ENCODE measurements around the gene FN3K. TPM values are rescaled to one million over a fixed set of nuclear protein-coding genes. Genes with fewer than 3 reads are reported as not detected.

Gene FN3K
- total RNA-seq, 1 donor from 2014 or later = 21.7 TPM

GRCh38 chr17:82716203-82717010 is 19.0 kb upstream of the FN3K start, which contains the start of gene FN3KRP:
TSS of gene FN3KRP (plus strand) at chr17:82716706. CDS start at chr17:82716756, 50 bp downstream.
- TF ChIP-seq, protein P1, sequence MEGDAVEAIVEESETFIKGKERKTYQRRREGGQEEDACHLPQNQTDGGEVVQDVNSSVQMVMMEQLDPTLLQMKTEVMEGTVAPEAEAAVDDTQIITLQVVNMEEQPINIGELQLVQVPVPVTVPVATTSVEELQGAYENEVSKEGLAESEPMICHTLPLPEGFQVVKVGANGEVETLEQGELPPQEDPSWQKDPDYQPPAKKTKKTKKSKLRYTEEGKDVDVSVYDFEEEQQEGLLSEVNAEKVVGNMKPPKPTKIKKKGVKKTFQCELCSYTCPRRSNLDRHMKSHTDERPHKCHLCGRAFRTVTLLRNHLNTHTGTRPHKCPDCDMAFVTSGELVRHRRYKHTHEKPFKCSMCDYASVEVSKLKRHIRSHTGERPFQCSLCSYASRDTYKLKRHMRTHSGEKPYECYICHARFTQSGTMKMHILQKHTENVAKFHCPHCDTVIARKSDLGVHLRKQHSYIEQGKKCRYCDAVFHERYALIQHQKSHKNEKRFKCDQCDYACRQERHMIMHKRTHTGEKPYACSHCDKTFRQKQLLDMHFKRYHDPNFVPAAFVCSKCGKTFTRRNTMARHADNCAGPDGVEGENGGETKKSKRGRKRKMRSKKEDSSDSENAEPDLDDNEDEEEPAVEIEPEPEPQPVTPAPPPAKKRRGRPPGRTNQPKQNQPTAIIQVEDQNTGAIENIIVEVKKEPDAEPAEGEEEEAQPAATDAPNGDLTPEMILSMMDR (conservative IDR thresholded peaks at IDR 0.05) = no peak
- peaks cover 16% of the 10 kb centered on the region for H3K4me1 Mint-ChIP-seq
- peak; percentile 77 for DNase-seq (ENCODE audit: low read depth, low spot score)
- peak within 1 kb of the TSS; percentile 98 for H3K27ac Mint-ChIP-seq (ENCODE audit: unreplicated experiment)
- H3K36me3 Mint-ChIP-seq (ENCODE audit: low read depth) = peaks cover 5% of the 10 kb centered on the region
- H3K27me3 Mint-ChIP-seq (ENCODE audit: low read depth) = peaks cover 2% of the 10 kb centered on the region
- no peaks in the 10 kb centered on the region for H3K9me3 Mint-ChIP-seq
- peak within 1 kb of the TSS; percentile 96 for H3K4me3 Mint-ChIP-seq

DNA sequence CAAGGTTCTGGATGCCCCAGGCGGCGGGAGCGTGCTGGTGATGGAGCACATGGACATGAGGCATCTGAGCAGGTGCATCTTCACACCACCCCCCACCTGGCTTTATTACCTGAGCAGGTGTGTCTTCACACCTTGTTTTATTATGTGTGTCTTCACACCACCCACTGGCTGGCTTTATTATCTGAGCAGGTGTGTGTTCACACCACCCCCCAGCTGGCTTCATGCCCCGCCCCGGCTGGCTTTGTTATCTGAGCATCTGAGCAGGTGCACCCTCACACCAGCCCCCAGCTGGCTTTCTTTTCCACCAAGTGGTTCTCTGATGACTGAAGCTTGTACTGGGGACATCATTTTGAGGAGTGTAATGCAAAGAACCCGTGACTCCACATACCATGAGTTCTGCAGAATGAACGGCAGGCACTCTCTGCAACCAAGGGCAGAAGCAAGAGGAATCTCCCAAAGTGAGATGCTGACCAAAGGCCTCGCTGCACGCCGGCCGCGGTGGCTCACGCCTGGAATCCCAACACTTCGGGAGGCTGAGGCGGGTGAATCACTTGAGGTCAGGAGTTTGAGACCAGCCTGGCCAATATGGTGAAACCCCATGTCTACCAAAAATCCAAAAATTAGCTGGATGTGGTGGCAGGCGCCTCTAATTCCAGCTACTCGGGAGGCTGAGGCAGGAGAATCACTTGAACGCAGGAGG is 16.3 kb upstream of the FN3K start:
- H3K36me3 Mint-ChIP-seq (ENCODE audit: low read depth) = peaks cover 19% of the 10 kb centered on the region
- H3K4me3 Mint-ChIP-seq = peak overlapping the region; percentile 41
- DNase-seq (ENCODE audit: low read depth, low spot score) = no peak
- no peaks in the 10 kb centered on the region for H3K27me3 Mint-ChIP-seq (ENCODE audit: low read depth)
- TF ChIP-seq, protein P1 (conservative IDR thresholded peaks at IDR 0.05) = no peak
- no peak overlapping the region for H3K27ac Mint-ChIP-seq (ENCODE audit: unreplicated experiment)
- peaks cover 16% of the 10 kb centered on the region for H3K4me1 Mint-ChIP-seq
- no peaks in the 10 kb centered on the region for H3K9me3 Mint-ChIP-seq

DNA sequence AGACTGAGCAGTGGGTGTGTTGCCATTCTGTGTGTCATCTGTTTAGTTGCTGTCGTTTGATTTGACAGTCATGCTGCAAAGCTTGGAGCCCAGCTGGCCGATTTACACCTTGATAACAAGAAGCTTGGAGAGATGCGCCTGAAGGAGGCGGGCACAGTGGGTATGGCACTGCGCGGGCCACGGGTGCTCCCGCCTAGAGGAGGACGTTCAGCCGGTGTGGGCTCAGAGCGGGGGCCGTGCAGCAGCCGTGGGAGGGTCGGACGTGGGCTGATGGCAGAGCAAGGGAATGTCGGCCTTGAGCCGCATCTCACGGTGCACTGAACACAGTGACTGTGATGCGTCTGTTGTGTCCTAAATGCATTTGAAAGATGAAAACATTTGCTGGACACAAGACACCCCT is 15.2 kb upstream of the FN3K start:
- DNase-seq (ENCODE audit: low read depth, low spot score) = no peak
- peak overlapping the region; percentile 9 for H3K4me3 Mint-ChIP-seq
- TF ChIP-seq, protein P1 (conservative IDR thresholded peaks at IDR 0.05) = no peak
- no peaks in the 10 kb centered on the region for H3K9me3 Mint-ChIP-seq
- peaks cover 16% of the 10 kb centered on the region for H3K4me1 Mint-ChIP-seq
- H3K27ac Mint-ChIP-seq (ENCODE audit: unreplicated experiment) = peak overlapping the region; percentile 27
- peaks cover 19% of the 10 kb centered on the region for H3K36me3 Mint-ChIP-seq (ENCODE audit: low read depth)
- no peaks in the 10 kb centered on the region for H3K27me3 Mint-ChIP-seq (ENCODE audit: low read depth)

GRCh38 chr17:82722341-82723013 is 12.9 kb upstream of the FN3K start:
- Mint-ChIP-seq H3K27ac (ENCODE audit: unreplicated experiment) (peak overlapping the region; percentile 62), H3K4me1 (peaks cover 8% of the 10 kb centered on the region), H3K9me3 (no peaks in the 10 kb centered on the region), H3K36me3 (ENCODE audit: low read depth) (peaks cover 20% of the 10 kb centered on the region), H3K4me3 (peak overlapping the region; percentile 34), H3K27me3 (ENCODE audit: low read depth) (no peaks in the 10 kb centered on the region)
- TF ChIP-seq, protein P1 (conservative IDR thresholded peaks at IDR 0.05) = no peak
- DNase-seq (ENCODE audit: low read depth, low spot score) = no peak

- Mint-ChIP-seq H3K36me3 (ENCODE audit: low read depth) (peaks cover 19% of the 10 kb centered on the region), H3K27ac (ENCODE audit: unreplicated experiment) (no peak overlapping the region), H3K4me1 (no peaks in the 10 kb centered on the region), H3K27me3 (ENCODE audit: low read depth) (no peaks in the 10 kb centered on the region), H3K9me3 (no peaks in the 10 kb centered on the region), H3K4me3 (no peak overlapping the region)
- DNase-seq (ENCODE audit: low read depth, low spot score) = no peak
- TF ChIP-seq, protein P1 (conservative IDR thresholded peaks at IDR 0.05) = no peak
Measured at GRCh38 chr17:82723169-82723807, 12.1 kb upstream of the FN3K start.

Data from neural crest cell (in vitro differentiated cells).